Esophagus squamous epithelium (tissue), 4 donors: ENCODE results near the gene ORMDL1.

Experiments used
- POLR2A ChIP-seq, 4 donors: fragments of 450-650 bp; IDR thresholded peaks; one replicate each; pipeline ENCODE4 v1.6.1; 2017; ENCODE audit warnings: antibody characterized with exemption in 4 of 4, mild to moderate bottlenecking in 4 of 4, moderate library complexity in 3 of 4
- TF ChIP-seq, protein P1 (sequence below), 6 experiments: fragments of 450-650 bp in 4 of 6; fragments of 200-600 bp in 2 of 6; sonication (generic) in 2 of 6; IDR thresholded peaks; one replicate each; pipeline ENCODE4 v1.5.1; 2016 to 2019; ENCODE audit warnings: antibody characterized with exemption in 6 of 6, mild to moderate bottlenecking in 4 of 6, moderate library complexity in 4 of 6

- TF ChIP-seq, protein P1, sequence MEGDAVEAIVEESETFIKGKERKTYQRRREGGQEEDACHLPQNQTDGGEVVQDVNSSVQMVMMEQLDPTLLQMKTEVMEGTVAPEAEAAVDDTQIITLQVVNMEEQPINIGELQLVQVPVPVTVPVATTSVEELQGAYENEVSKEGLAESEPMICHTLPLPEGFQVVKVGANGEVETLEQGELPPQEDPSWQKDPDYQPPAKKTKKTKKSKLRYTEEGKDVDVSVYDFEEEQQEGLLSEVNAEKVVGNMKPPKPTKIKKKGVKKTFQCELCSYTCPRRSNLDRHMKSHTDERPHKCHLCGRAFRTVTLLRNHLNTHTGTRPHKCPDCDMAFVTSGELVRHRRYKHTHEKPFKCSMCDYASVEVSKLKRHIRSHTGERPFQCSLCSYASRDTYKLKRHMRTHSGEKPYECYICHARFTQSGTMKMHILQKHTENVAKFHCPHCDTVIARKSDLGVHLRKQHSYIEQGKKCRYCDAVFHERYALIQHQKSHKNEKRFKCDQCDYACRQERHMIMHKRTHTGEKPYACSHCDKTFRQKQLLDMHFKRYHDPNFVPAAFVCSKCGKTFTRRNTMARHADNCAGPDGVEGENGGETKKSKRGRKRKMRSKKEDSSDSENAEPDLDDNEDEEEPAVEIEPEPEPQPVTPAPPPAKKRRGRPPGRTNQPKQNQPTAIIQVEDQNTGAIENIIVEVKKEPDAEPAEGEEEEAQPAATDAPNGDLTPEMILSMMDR (IDR thresholded peaks at IDR 0.05), result no peak
- no peak for TF ChIP-seq POLR2A (IDR thresholded peaks at IDR 0.05)
These were observed 21.9 kb downstream of the ORMDL1 start for GRCh38 chr2:189762229-189762550.
